Uterus (tissue), 2 donors: ENCODE data around the gene TAF1.

Experiments used
- POLR2A ChIP-seq, 2 donors: fragments of 450-650 bp; IDR thresholded peaks; one replicate each; pipeline ENCODE4 v1.6.1; 2016; ENCODE audit warnings: antibody characterized with exemption in 2 of 2, mild to moderate bottlenecking in 1 of 2, moderate library complexity in 1 of 2
- TF ChIP-seq, protein P1 (sequence below), 4 experiments: fragments of 200-600 bp in 2 of 4; fragments of 450-650 bp in 2 of 4; sonication (generic) in 2 of 4; IDR thresholded peaks; one replicate each; pipeline ENCODE4 v1.5.1; 2016 to 2019; ENCODE audit warnings: antibody characterized with exemption in 4 of 4, mild to moderate bottlenecking in 2 of 4, moderate library complexity in 1 of 4

DNA sequence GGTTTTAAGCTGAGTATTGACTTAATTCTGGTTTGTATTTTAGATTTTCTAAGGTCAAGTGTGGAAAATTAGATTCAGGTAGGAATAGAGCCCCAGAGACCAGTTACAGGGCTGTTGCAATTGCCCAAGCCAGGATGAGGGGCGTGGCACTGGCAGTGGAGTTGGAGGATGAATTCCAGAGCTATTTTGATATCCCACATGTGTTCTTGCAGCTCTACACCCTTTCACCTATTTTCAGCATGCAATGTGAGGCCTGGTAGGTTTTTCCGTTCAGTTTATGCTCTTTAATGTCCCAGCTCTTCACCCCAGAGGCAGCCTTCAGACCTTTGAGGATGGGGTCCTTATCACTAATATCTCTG is 148.9 kb downstream of the TAF1 start:
- TF ChIP-seq POLR2A (IDR thresholded peaks at IDR 0.05): no peak
- TF ChIP-seq, protein P1, sequence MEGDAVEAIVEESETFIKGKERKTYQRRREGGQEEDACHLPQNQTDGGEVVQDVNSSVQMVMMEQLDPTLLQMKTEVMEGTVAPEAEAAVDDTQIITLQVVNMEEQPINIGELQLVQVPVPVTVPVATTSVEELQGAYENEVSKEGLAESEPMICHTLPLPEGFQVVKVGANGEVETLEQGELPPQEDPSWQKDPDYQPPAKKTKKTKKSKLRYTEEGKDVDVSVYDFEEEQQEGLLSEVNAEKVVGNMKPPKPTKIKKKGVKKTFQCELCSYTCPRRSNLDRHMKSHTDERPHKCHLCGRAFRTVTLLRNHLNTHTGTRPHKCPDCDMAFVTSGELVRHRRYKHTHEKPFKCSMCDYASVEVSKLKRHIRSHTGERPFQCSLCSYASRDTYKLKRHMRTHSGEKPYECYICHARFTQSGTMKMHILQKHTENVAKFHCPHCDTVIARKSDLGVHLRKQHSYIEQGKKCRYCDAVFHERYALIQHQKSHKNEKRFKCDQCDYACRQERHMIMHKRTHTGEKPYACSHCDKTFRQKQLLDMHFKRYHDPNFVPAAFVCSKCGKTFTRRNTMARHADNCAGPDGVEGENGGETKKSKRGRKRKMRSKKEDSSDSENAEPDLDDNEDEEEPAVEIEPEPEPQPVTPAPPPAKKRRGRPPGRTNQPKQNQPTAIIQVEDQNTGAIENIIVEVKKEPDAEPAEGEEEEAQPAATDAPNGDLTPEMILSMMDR (IDR thresholded peaks at IDR 0.05): no peak
